ELF-1 (cell line): ENCODE data around the gene ABCA1.
"Not testable (repeated sequence)": the region's sequence is repeated elsewhere in the genome, so short reads cannot be mapped to it uniquely, and the experiment has no call there.

Experiments
- DNase-seq: peaks from one replicate; pipeline ENCODE4 v3.0.0-alpha.2; 2016; ENCODE audit warnings: low read depth, low spot score

The ABCA1 gene

GRCh38 chr9:104927912-104928740 lies at the start of gene ABCA1:
TSS of gene ABCA1 (minus strand) at chr9:104928155. CDS start at chr9:104903679, 24,476 bp downstream.
- DNase-seq: peak; percentile 87

- no peak for DNase-seq
These were observed 49.6 kb upstream of the ABCA1 start for GRCh38 chr9:104977580-104977979.

GRCh38 chr9:104977168-104977567 lies 49.2 kb upstream of the ABCA1 start:
- no peak for DNase-seq

- not testable (repeated sequence) for DNase-seq
These were observed 48.1 kb upstream of the ABCA1 start for GRCh38 chr9:104975966-104976595.

- DNase-seq: no peak
These were observed 46.4 kb upstream of the ABCA1 start for GRCh38 chr9:104974053-104974962.

GRCh38 chr9:104972242-104972866 lies 44.4 kb upstream of the ABCA1 start:
- no peak for DNase-seq

- DNase-seq: peak; percentile 39
These were observed 43.6 kb upstream of the ABCA1 start for GRCh38 chr9:104971511-104971910.

GRCh38 chr9:104970271-104970987 lies 42.5 kb upstream of the ABCA1 start:
- DNase-seq: no peak

- DNase-seq: peak; percentile 72
These were observed 41.2 kb upstream of the ABCA1 start for GRCh38 chr9:104969116-104969515.

- DNase-seq: peak; percentile 91
These were observed 40.3 kb upstream of the ABCA1 start for GRCh38 chr9:104968025-104968982.

- DNase-seq: no peak
These were observed 35.1 kb upstream of the ABCA1 start for GRCh38 chr9:104963076-104963475.

- peak; percentile 15 for DNase-seq
These were observed 33.9 kb upstream of the ABCA1 start for GRCh38 chr9:104961701-104962359.

GRCh38 chr9:104961238-104961637 lies 33.3 kb upstream of the ABCA1 start:
- DNase-seq: peak; percentile 60

GRCh38 chr9:104960662-104961061 lies 32.7 kb upstream of the ABCA1 start:
- DNase-seq: no peak

GRCh38 chr9:104958751-104959150 lies 30.8 kb upstream of the ABCA1 start:
- no peak for DNase-seq

GRCh38 chr9:104958006-104958405 lies 30.1 kb upstream of the ABCA1 start:
- DNase-seq: not testable (repeated sequence)

GRCh38 chr9:104951487-104951886 lies 23.5 kb upstream of the ABCA1 start:
- DNase-seq: no peak

GRCh38 chr9:104950838-104951237 lies 22.9 kb upstream of the ABCA1 start:
- no peak for DNase-seq

GRCh38 chr9:104948277-104948676 lies 20.3 kb upstream of the ABCA1 start:
- no peak for DNase-seq
